Neutrophil (primary cell): ENCODE results near the gene MTPN.

Source experiments
- H3K27ac ChIP-seq: fragments of 200-600 bp; sonication (generic); 2 replicates; pipeline ENCODE4 v1.5.1; 2016; ENCODE audit warnings: mild to moderate bottlenecking, moderate library complexity
- H3K27me3 ChIP-seq: fragments of 200-600 bp; sonication (generic); 2 replicates; pipeline ENCODE4 v1.6.0; 2016; ENCODE audit warnings: mild to moderate bottlenecking
- H3K36me3 ChIP-seq: fragments of 200-600 bp; sonication (generic); 2 replicates; pipeline ENCODE4 v1.5.1; 2017
- H3K4me1 ChIP-seq, 2 experiments: fragments of 200-600 bp in 1 of 2; sonication (generic) in 1 of 2; 1 replicate in 1 of 2; 2 replicates in 1 of 2; pipeline versions ENCODE4 v1.5.1 to v1.6.1; 2013 to 2016; ENCODE audit warnings: low read depth in 1 of 2, low read length in 1 of 2, mild to moderate bottlenecking in 1 of 2, moderate library complexity in 1 of 2; ENCODE audit not compliant: control insufficient read depth in 1 of 2, insufficient read depth in 1 of 2
- H3K4me3 ChIP-seq, 2 experiments: fragments of 200-600 bp in 1 of 2; sonication (generic) in 1 of 2; 1 replicate in 1 of 2; 2 replicates in 1 of 2; pipeline ENCODE4 v1.5.1; 2013 to 2016; ENCODE audit warnings: low read depth in 1 of 2, low read length in 1 of 2, mild to moderate bottlenecking in 1 of 2, moderate library complexity in 1 of 2
- H3K9me3 ChIP-seq: fragments of 200-600 bp; sonication (generic); 2 replicates; pipeline ENCODE4 v1.5.1; 2016
- TF ChIP-seq, protein P1 (sequence below): fragments of 200-600 bp; sonication (generic); IDR thresholded peaks from 2 replicates; pipeline ENCODE4 v1.5.1; 2016; ENCODE audit warnings: antibody characterized with exemption

MTPN gene

DNA sequence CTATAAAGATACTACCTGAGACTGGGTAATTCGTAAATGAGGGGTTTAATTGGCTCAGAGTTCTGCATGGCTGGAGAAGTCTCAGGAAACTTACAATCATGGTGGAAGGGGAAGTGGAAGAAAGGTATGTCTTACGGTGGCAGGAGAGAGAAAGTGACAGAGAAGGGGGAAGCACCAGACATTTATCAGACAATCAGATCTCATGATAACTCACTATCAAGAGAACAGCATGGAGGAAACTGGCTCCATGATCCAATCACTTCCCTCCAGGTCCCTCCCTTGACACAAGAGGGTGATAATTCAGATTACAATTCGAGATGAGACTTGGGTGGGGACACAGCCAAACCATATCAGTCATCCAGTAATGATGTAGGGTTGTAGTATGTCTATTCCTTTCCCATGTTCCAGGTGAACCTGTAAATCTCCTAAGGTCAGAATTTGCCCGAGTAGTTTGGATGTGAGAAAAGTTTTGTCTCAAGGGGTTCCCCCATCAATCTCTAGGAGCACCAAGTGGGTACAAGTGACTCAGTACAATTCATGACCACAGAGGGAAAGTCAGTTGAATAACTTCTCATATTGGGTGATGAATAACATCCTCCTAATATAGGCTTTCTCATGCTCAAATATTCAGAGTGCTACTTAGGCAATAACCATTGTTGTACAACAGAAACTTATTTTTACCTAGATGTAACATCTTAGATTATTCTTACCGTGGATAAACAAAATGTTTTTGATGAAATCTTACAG, 39.7 kb upstream of the MTPN start:
- TF ChIP-seq, protein P1, sequence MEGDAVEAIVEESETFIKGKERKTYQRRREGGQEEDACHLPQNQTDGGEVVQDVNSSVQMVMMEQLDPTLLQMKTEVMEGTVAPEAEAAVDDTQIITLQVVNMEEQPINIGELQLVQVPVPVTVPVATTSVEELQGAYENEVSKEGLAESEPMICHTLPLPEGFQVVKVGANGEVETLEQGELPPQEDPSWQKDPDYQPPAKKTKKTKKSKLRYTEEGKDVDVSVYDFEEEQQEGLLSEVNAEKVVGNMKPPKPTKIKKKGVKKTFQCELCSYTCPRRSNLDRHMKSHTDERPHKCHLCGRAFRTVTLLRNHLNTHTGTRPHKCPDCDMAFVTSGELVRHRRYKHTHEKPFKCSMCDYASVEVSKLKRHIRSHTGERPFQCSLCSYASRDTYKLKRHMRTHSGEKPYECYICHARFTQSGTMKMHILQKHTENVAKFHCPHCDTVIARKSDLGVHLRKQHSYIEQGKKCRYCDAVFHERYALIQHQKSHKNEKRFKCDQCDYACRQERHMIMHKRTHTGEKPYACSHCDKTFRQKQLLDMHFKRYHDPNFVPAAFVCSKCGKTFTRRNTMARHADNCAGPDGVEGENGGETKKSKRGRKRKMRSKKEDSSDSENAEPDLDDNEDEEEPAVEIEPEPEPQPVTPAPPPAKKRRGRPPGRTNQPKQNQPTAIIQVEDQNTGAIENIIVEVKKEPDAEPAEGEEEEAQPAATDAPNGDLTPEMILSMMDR, result no peak
- Histone ChIP-seq H3K9me3 (no peaks in the 10 kb centered on the region), H3K4me3 (no peak overlapping the region), H3K27ac (no peak overlapping the region), H3K36me3 (no peaks in the 10 kb centered on the region), H3K4me1 (no peaks in the 10 kb centered on the region), H3K27me3 (peaks cover 47% of the 10 kb centered on the region)

DNA sequence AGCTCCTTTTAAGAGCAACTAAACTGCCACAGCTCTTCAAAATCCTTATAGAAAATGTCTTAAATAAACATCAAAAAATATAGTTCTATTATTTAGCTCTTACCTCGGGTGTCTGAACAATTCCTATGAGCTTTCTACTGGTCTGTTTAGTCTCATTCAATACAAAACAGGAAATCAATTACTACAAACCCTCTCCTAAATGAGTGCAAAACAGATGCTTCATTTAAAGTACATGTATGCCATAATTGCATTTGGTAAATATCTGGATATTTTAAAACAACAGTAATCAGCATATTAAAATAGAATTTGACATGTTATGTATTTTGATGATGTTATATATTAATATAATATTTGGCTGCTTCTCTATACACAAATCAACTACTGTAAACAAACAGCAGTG, 38.5 kb upstream of the MTPN start:
- Histone ChIP-seq H3K27ac (no peak overlapping the region), H3K4me1 (no peaks in the 10 kb centered on the region), H3K9me3 (no peaks in the 10 kb centered on the region), H3K4me3 (no peak overlapping the region), H3K27me3 (peaks cover 52% of the 10 kb centered on the region), H3K36me3 (no peaks in the 10 kb centered on the region)
- TF ChIP-seq, protein P1, result no peak

DNA sequence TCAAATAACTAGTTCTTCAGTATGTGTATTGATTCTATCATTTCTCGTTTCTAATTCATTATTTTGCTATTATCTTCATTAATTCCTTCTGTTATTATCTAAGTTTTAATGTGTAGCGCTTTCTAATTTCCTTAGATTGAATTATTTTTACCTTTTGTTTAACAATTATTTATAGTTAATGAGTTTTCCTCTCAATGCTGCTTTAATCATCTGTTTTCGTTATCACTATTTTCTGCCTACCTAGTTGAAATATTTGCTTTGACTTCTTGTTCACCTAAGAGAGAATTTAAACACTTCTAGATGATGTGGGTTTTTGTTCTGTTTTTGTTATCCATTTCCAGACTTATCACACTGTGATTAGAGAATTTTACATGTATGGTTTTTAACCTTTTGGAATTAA, 37.5 kb upstream of the MTPN start:
- no peaks in the 10 kb centered on the region for H3K36me3 ChIP-seq
- no peak overlapping the region for H3K27ac ChIP-seq
- H3K4me3 ChIP-seq, result no peak overlapping the region
- TF ChIP-seq, protein P1, result no peak
- peaks cover 47% of the 10 kb centered on the region for H3K27me3 ChIP-seq
- no peaks in the 10 kb centered on the region for H3K4me1 ChIP-seq
- H3K9me3 ChIP-seq, result no peaks in the 10 kb centered on the region

DNA sequence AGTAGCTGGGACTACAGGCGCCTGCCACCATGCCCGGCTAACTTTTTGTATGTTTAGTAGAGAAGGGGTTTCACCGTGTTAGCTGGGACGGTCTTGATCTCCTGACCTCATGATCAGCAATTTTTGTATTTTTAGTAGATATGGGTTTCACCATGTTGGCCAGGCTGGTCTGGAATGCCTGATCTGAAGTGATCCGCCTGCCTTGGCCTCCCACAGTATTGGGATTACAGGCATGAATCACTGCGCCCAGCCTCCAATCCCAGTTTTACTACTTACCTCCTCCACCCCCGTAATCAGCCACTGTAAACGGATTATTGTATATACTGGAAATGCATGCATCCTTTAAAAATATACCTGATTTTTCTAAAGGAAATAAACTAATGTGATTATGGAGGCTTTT, 35.1 kb upstream of the MTPN start:
- no peaks in the 10 kb centered on the region for H3K4me1 ChIP-seq
- H3K4me3 ChIP-seq, result peak overlapping the region in 1 of 2 experiments; percentile 23
- H3K9me3 ChIP-seq, result no peaks in the 10 kb centered on the region
- H3K27ac ChIP-seq, result no peak overlapping the region
- TF ChIP-seq, protein P1, result no peak
- H3K27me3 ChIP-seq, result peaks cover 47% of the 10 kb centered on the region
- H3K36me3 ChIP-seq, result no peaks in the 10 kb centered on the region

DNA sequence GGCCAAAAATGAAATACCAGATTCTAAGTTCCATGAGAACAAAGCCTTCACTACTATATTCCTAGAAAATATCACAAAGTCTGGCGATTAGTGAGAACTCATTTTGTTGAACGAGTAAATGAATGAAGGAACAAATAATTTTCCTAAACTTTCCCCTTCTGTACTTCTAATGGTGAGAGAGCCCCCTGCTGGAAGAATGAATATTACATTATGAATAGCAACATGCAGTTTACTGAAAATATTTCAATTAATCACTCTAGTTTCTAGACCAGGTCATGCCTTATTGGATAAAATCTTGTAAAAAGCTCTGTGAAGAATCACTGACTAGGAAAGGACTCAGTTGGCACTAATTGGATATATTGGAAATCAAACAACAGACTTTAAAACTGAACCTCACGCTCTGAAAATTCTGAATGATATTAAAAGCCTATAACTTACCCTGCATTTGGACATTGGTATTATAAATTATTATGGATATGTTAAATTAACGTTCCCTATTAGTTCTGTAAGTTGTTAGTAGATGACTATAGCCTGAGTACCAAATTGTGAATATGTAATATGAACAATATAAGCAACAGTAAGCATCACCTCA, 32.4 kb upstream of the MTPN start:
- Histone ChIP-seq H3K4me3 (no peak overlapping the region), H3K27me3 (peaks cover 32% of the 10 kb centered on the region), H3K36me3 (no peaks in the 10 kb centered on the region), H3K9me3 (no peaks in the 10 kb centered on the region), H3K4me1 (no peaks in the 10 kb centered on the region), H3K27ac (no peak overlapping the region)
- TF ChIP-seq, protein P1, result peak; percentile 73
